D341Med (cell line): ENCODE measurements around the gene SST.

ENCODE experiments used
- DNase-seq: peaks from one replicate; pipeline ENCODE4 v3.0.0; 2012; ENCODE audit warnings: low spot score

SST gene

DNA sequence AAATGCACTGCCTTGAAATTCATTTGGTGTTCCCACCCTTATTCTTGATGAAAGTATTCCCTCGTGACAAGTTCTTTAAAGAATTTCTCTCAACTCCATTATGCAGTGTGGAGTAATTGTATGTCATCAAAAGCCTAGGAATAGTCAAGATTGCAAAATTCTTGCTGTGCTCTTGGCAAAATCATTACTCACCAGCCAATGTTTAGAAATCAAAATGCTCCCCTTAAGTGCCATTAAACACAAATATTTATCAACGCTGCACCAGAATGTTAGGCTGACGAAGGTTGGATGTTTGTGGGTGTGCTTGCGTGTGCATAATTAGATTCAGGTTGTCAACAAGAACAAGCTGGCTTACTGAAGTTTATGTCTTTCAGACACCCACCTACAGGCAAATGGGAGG is 40.5 kb downstream of the SST start:
- no peak for DNase-seq

- no peak for DNase-seq
These were observed 42.0 kb downstream of the SST start for GRCh38 chr3:187628169-187628568.

- DNase-seq, result no peak
These were observed 43.6 kb downstream of the SST start for GRCh38 chr3:187626581-187626980.

- DNase-seq, result no peak
These were observed 45.6 kb downstream of the SST start for GRCh38 chr3:187624588-187624987.

GRCh38 chr3:187623285-187623814 is 46.8 kb downstream of the SST start:
- DNase-seq, result no peak

GRCh38 chr3:187621881-187622280 is 48.3 kb downstream of the SST start:
- no peak for DNase-seq

DNA sequence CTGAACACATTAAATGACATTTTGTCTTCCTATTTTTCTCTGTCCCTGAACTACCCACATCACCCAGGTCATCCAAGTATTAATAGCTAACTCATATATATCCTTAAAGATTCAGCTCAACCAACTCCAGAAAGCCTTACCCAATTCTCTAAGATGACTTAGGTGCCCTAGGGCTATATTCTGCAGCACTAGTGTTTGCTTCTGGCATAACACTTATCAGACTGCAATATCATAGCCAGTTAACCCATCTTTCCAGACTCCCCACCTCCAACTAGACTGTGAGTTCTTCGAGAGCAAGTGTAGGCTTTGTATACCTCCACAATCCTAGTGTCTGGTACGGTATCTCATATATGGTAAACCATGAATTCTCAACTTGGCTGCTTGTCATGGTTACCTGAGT is 50.7 kb downstream of the SST start:
- DNase-seq, result no peak
